PC-3 (cell line): ENCODE data around the gene CDK10.

ENCODE experiments used
- CTCF ChIP-seq: fragments of 300-600 bp; sonication (generic); conservative IDR thresholded peaks from 2 replicates; pipeline ENCODE4 v1.5.1; 2017; ENCODE audit warnings: antibody characterized with exemption, low read depth, mild to moderate bottlenecking, low read length
- EZH2 ChIP-seq: fragments of 300-600 bp; sonication (generic); IDR thresholded peaks from one replicate; pipeline ENCODE4 v1.6.1; 2017; ENCODE audit warnings: antibody characterized with exemption, mild to moderate bottlenecking, low read length; ENCODE audit not compliant: unreplicated experiment
- EZH2phosphoT487 ChIP-seq: fragments of 300-600 bp; sonication (generic); IDR thresholded peaks from 2 replicates; pipeline ENCODE4 v1.6.1; 2018; ENCODE audit warnings: mild to moderate bottlenecking, antibody characterized with exemption, low read length, borderline replicate concordance

- TF ChIP-seq CTCF (no peak), EZH2phosphoT487 (no peak), EZH2 (no peak)
Measured at GRCh38 chr16:89669755-89670154, 16.7 kb upstream of the CDK10 start.
